ENCODE measurements around the gene RGS19. TPM values are rescaled to one million over a fixed set of nuclear protein-coding genes. Genes with fewer than 3 reads are reported as not detected.

The RGS19 gene
- total RNA-seq, 2 experiments from 2014 or later, result 9.7 to 14.8 TPM

DNA sequence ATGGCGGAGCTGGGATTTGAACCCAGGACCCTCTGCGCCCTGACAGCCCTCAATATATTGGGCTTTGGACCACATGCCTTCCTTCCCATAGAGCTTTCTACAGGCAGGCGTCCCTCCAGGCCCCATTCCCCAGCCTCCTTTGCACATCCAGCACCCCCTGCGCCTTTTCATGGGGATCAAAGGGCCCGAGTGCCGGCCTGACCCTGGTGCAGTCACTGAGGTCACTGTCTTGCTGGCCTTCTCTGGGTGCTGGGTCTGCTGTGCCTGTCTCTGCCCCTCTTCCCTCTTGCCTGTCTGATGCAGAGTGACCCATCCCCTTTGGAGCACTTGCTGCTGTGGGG, 2.3 kb upstream of the RGS19 start:
- peaks cover 0 to 1% of the 10 kb centered on the region in 2 experiments for H3K9me3 ChIP-seq (ENCODE audit: control insufficient read depth in 1 of 2, insufficient read depth in 1 of 2, low read length in 2 of 2)
- H3K36me3 ChIP-seq (ENCODE audit: insufficient read depth, low read length), result peaks cover 2% of the 10 kb centered on the region
- TF ChIP-seq, protein P1, sequence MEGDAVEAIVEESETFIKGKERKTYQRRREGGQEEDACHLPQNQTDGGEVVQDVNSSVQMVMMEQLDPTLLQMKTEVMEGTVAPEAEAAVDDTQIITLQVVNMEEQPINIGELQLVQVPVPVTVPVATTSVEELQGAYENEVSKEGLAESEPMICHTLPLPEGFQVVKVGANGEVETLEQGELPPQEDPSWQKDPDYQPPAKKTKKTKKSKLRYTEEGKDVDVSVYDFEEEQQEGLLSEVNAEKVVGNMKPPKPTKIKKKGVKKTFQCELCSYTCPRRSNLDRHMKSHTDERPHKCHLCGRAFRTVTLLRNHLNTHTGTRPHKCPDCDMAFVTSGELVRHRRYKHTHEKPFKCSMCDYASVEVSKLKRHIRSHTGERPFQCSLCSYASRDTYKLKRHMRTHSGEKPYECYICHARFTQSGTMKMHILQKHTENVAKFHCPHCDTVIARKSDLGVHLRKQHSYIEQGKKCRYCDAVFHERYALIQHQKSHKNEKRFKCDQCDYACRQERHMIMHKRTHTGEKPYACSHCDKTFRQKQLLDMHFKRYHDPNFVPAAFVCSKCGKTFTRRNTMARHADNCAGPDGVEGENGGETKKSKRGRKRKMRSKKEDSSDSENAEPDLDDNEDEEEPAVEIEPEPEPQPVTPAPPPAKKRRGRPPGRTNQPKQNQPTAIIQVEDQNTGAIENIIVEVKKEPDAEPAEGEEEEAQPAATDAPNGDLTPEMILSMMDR (IDR thresholded peaks at IDR 0.05), result no peak
- peaks cover 60% of the 10 kb centered on the region for H3K4me1 ChIP-seq (ENCODE audit: insufficient read depth, low read length)
- no peak overlapping the region for H3K4me3 ChIP-seq (ENCODE audit: low read length)
- DNase-seq, result peak in 1 of 14 experiments; percentile 23
- Mint-ChIP-seq H3K9me3 (no peaks in the 10 kb centered on the region), H3K27me3 (no peaks in the 10 kb centered on the region), H3K36me3 (ENCODE audit: low read depth) (peaks cover 5% of the 10 kb centered on the region), H3K4me3 (peak overlapping the region; percentile 85), H3K27ac (peak overlapping the region; percentile 78), H3K4me1 (ENCODE audit: low read depth) (peaks cover 47% of the 10 kb centered on the region)
- ChIA-PET CTCF (interaction anchor here (2.6 kb wide), 1 partner anchor 40 kb away, joined by 25 read pairs; no protein-coding TSS in a partner anchor), POLR2A (interaction anchor here (1.3 kb wide), 1 partner anchor 217 kb away, joined by 5 read pairs; the partner anchor contains the start of gene TPD52L2)
- intact Hi-C loops (cut with DNase I, micrococcal nuclease), result loop anchor here in 1 of 2 experiments (2.0 to 5.0 kb wide), 2 partner anchors 43 to 171 kb away; no protein-coding TSS in a partner anchor
- H3K27ac ChIP-seq (ENCODE audit: low read depth in 1 of 2, low read length in 2 of 2), result no peak overlapping the region
- no peak for ATAC-seq (ENCODE audit: poor library complexity)
- peaks cover 0 to 5% of the 10 kb centered on the region in 2 experiments for H3K27me3 ChIP-seq (ENCODE audit: control insufficient read depth in 1 of 2, insufficient read depth in 2 of 2, low read length in 2 of 2)

DNA sequence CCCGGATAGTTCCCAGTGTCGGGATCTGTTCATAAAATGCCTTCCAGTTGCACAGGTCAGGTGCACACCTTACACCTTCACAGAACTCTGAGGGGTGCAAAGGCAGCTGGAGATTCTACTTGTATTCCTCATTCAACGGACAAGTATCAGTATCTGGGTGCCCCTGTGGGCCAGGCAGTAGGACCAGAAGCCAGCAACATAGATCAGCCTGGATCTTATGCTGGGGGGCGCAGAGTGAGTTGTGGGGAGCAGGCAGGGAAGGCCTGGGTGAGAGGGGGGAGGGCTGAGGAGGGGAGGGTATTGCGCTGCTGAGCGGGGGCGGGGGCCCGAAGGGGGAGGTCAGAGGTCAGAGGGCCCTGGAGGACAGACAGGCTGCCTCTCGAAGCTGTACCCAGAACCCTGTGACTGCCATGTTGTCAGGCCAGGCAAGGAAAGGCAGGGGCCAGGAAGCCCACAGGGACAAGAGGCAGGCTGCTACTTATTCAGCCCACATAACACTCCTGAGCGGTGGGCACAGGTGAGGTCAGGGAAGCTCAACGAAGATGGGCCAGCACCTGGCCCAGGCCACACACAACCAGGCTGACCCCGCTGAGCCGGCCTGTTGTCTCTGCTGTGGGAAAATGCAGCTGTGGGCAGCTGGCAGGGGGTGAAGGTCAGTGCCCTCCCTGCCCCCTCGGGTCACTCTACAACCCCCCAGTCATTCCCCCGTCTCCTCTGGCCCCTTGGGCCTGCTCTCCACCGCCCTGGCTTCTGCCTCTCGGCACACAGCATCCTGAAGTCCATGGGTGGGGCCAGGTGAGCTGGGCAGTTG, 1.7 kb upstream of the RGS19 start:
- Mint-ChIP-seq H3K27ac (peak overlapping the region; percentile 78), H3K4me1 (ENCODE audit: low read depth) (peaks cover 47% of the 10 kb centered on the region), H3K9me3 (no peaks in the 10 kb centered on the region), H3K4me3 (peak overlapping the region; percentile 85), H3K36me3 (ENCODE audit: low read depth) (peaks cover 6% of the 10 kb centered on the region), H3K27me3 (no peaks in the 10 kb centered on the region)
- H3K36me3 ChIP-seq (ENCODE audit: insufficient read depth, low read length), result peaks cover 8% of the 10 kb centered on the region
- CTCF ChIA-PET, result interaction anchor here (1.0 kb wide), 1 partner anchor 107 kb away, joined by 3 read pairs; no protein-coding TSS in a partner anchor
- DNase-seq, result no peak
- TF ChIP-seq, protein P1 (IDR thresholded peaks at IDR 0.05), result no peak
- peak overlapping the region in 1 of 2 donors; percentile 78 for H3K27ac ChIP-seq (ENCODE audit: low read depth in 1 of 2, low read length in 2 of 2)
- peaks cover 0 to 5% of the 10 kb centered on the region in 2 experiments for H3K27me3 ChIP-seq (ENCODE audit: control insufficient read depth in 1 of 2, insufficient read depth in 2 of 2, low read length in 2 of 2)
- H3K4me3 ChIP-seq (ENCODE audit: low read length), result peak overlapping the region; percentile 57
- intact Hi-C loops (cut with DNase I, micrococcal nuclease), result loop anchor here in 1 of 2 experiments (2.0 to 5.0 kb wide), 2 partner anchors 42 to 171 kb away; no protein-coding TSS in a partner anchor
- POLR2A ChIA-PET, result interaction anchor here (1.3 to 3.7 kb wide), 2 partner anchors 42 to 217 kb away, joined by 5 to 30 read pairs; partner anchors contain the start of gene TPD52L2
- H3K4me1 ChIP-seq (ENCODE audit: insufficient read depth, low read length), result peaks cover 66% of the 10 kb centered on the region
- no peak for ATAC-seq (ENCODE audit: poor library complexity)
- H3K9me3 ChIP-seq (ENCODE audit: control insufficient read depth in 1 of 2, insufficient read depth in 1 of 2, low read length in 2 of 2), result no peaks in the 10 kb centered on the region

DNA sequence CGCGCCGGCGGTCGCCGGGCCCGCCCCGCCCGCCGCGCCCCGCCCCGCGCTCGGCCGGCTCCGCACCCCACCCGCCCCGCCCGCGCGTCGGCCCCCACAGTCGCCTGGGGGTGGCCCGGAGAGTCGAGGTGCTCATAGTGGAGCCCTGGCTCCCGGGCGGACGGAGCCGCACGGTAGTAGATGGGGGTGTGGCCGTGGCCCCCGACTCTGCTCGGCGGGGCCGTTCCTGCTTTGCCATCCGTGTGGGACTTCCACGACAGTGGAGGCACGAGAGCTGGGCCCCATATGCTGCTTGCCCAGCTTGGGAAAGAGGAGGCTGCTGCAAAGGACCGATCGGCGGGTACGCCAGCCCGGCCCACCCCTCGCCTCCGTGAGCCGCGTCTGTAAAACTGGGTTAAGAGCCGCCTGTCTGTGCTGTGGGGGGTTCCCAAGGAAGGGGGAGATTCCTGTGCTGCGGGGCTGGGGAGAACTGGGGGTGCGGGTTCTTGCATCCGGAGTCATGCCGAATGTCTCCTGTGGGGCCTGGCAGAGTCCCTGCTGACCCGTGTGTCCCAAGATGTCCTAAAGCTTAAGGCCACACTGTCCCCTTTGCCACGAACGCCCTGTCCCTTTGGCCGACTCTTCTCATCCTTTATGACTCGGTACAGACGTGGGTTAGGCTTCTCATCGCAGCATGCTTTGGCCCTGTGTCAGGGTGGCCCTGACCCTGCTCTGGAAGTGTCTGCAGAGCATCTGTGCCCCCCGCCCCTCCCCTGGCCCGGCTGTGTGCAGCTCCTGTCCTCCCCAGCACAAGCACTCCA, 895 bp upstream of the RGS19 start, which contains the start of gene OPRL1:
TSS of gene OPRL1 (plus strand) at position 70 of the 800 bp plus-strand sequence. CDS start 12,639 bp downstream, outside the sequence.
- peaks cover 67% of the 10 kb centered on the region for H3K4me1 ChIP-seq (ENCODE audit: insufficient read depth, low read length)
- peak within 1 kb of the TSS; percentile 93 for H3K4me3 ChIP-seq (ENCODE audit: low read length)
- Mint-ChIP-seq H3K9me3 (no peaks in the 10 kb centered on the region), H3K36me3 (ENCODE audit: low read depth) (peaks cover 14% of the 10 kb centered on the region), H3K27ac (peak within 1 kb of the TSS; percentile 86), H3K27me3 (no peaks in the 10 kb centered on the region), H3K4me1 (ENCODE audit: low read depth) (peaks cover 47% of the 10 kb centered on the region), H3K4me3 (peak within 1 kb of the TSS; percentile 91)
- peak in 6 of 14 experiments; percentile 35 to 87 (median 44) for DNase-seq
- TF ChIP-seq, protein P1 (IDR thresholded peaks at IDR 0.05), result no peak
- intact Hi-C loops (cut with DNase I, micrococcal nuclease), result loop anchor here in 1 of 2 experiments (2.0 to 5.0 kb wide), 2 partner anchors 41 to 172 kb away; no protein-coding TSS in a partner anchor
- H3K27ac ChIP-seq (ENCODE audit: low read depth in 1 of 2, low read length in 2 of 2), result peak within 1 kb of the TSS; percentile 61 to 80
- ATAC-seq (ENCODE audit: poor library complexity), result peak; percentile 23
- no peaks in the 10 kb centered on the region for H3K9me3 ChIP-seq (ENCODE audit: control insufficient read depth in 1 of 2, insufficient read depth in 1 of 2, low read length in 2 of 2)
- H3K36me3 ChIP-seq (ENCODE audit: insufficient read depth, low read length), result peaks cover 14% of the 10 kb centered on the region
- H3K27me3 ChIP-seq (ENCODE audit: control insufficient read depth in 1 of 2, insufficient read depth in 2 of 2, low read length in 2 of 2), result peaks cover 0 to 5% of the 10 kb centered on the region in 2 experiments
- ChIA-PET CTCF (interaction anchor here (1.0 to 1.2 kb wide), 3 partner anchors 22 to 106 kb away, joined by 3 read pairs; no protein-coding TSS in a partner anchor), POLR2A (interaction anchor here (0.7 to 3.7 kb wide), 11 partner anchors 10 to 185 kb away, joined by 3 to 30 read pairs (median 6); partner anchors contain the start of genes DNAJC5, PCMTD2, PRPF6 and TCEA2)
